HEK293T (cell line): ENCODE results near the gene TMEM242.

Source experiments
- CTCF ChIA-PET: fragments of 350-600 bp; formaldehyde crosslinking; extraction: SDS; loops from one replicate; lab custom pipeline; 2021; ENCODE audit warnings: antibody characterized with exemption, inconsistent platforms; lab: Yijun Ruan, JAX
- POLR2A ChIA-PET: fragments of 350-600 bp; formaldehyde crosslinking; extraction: SDS; loops from one replicate; lab custom pipeline; 2020; ENCODE audit warnings: antibody characterized with exemption, inconsistent platforms; lab: Yijun Ruan, JAX
- DNase-seq: peaks from one replicate; pipeline ENCODE4 v3.0.0; 2012; ENCODE audit warnings: mixed read lengths; ENCODE audit errors: extremely low spot score
- ARNT ChIP-seq: fragments of 450-650 bp; IDR thresholded peaks from 2 replicates; pipeline ENCODE4 v1.6.1; 2017; ENCODE audit warnings: mild to moderate bottlenecking
- BHLHE40 ChIP-seq: fragments of 450-650 bp; IDR thresholded peaks from 2 replicates; pipeline ENCODE4 v1.6.1; 2016; ENCODE audit warnings: mild to moderate bottlenecking, moderate library complexity, borderline replicate concordance
- CTBP1 ChIP-seq: fragments of 450-650 bp; IDR thresholded peaks from 2 replicates; pipeline ENCODE4 v1.6.1; 2016; ENCODE audit warnings: borderline replicate concordance
- ELF4 ChIP-seq: fragments of 450-650 bp; IDR thresholded peaks from 2 replicates; pipeline ENCODE4 v1.6.1; 2017; ENCODE audit warnings: antibody characterized with exemption
- FOXA1 ChIP-seq: fragments of 450-650 bp; IDR thresholded peaks from 2 replicates; pipeline ENCODE4 v1.6.1; 2016; ENCODE audit warnings: mild to moderate bottlenecking
- FOXK2 ChIP-seq: fragments of 450-650 bp; IDR thresholded peaks from 2 replicates; pipeline ENCODE4 v1.6.1; 2016; ENCODE audit warnings: mild to moderate bottlenecking
- FOXM1 ChIP-seq: fragments of 450-650 bp; IDR thresholded peaks from 2 replicates; pipeline ENCODE4 v1.6.1; 2017; ENCODE audit warnings: mild to moderate bottlenecking, borderline replicate concordance
- HDGF ChIP-seq: fragments of 450-650 bp; IDR thresholded peaks from 2 replicates; pipeline ENCODE4 v1.6.1; 2017; ENCODE audit warnings: antibody characterized with exemption, borderline replicate concordance
- L3MBTL2 ChIP-seq: fragments of 450-650 bp; conservative IDR thresholded peaks from 2 replicates; pipeline ENCODE4 v1.6.1; 2016; ENCODE audit warnings: mild to moderate bottlenecking
- LEF1 ChIP-seq: fragments of 450-650 bp; IDR thresholded peaks from 2 replicates; pipeline ENCODE4 v1.6.1; 2017; ENCODE audit warnings: mild to moderate bottlenecking, borderline replicate concordance
- NFRKB ChIP-seq: fragments of 450-650 bp; IDR thresholded peaks from 2 replicates; pipeline ENCODE4 v1.6.1; 2016; ENCODE audit warnings: mild to moderate bottlenecking, moderate library complexity
- SP1 ChIP-seq: fragments of 450-650 bp; IDR thresholded peaks from 2 replicates; pipeline ENCODE4 v1.6.1; 2017
- SUZ12 ChIP-seq: fragments of 450-650 bp; IDR thresholded peaks from 2 replicates; pipeline ENCODE4 v1.6.1; 2016; ENCODE audit warnings: mild to moderate bottlenecking
- TARDBP ChIP-seq: fragments of 450-650 bp; IDR thresholded peaks from 2 replicates; pipeline ENCODE4 v1.6.1; 2016
- ZNF384 ChIP-seq: fragments of 450-650 bp; IDR thresholded peaks from 2 replicates; pipeline ENCODE4 v1.6.1; 2016
- TF ChIP-seq, protein P1 (sequence below): fragments of 450-650 bp; IDR thresholded peaks from 2 replicates; pipeline ENCODE4 v1.6.1; 2016

Gene TMEM242

GRCh38 chr6:157323255-157323965 is at the start of gene TMEM242:
TSS of gene TMEM242 (minus strand) at chr6:157323519. CDS start at chr6:157323499, 20 bp downstream.
- peak; percentile 83 for TF ChIP-seq ARNT
- peak; percentile 90 for TF ChIP-seq FOXM1
- peak; percentile 85 for TF ChIP-seq ELF4
- no peak for TF ChIP-seq FOXA1
- TF ChIP-seq LEF1: no peak; the same call in 1 of the 2 replicates
- TF ChIP-seq FOXK2: peak; percentile 89
- TF ChIP-seq NFRKB: peak; percentile 95
- peak; percentile 94 for TF ChIP-seq CTBP1
- TF ChIP-seq L3MBTL2: peak; percentile 59
- TF ChIP-seq SUZ12: no peak
- no peak for TF ChIP-seq BHLHE40
- POLR2A ChIA-PET: interaction anchor here (0.7 to 3.1 kb wide), 40 partner anchors 9 to 1254 kb away, joined by 3 to 60 read pairs (median 4); partner anchors contain the start of gene ZDHHC14
- CTCF ChIA-PET: interaction anchor here (0.6 to 2.5 kb wide), 5 partner anchors 8 to 292 kb away, joined by 4 to 14 read pairs (median 6); no protein-coding TSS in a partner anchor
- peak; percentile 89 for DNase-seq

DNA sequence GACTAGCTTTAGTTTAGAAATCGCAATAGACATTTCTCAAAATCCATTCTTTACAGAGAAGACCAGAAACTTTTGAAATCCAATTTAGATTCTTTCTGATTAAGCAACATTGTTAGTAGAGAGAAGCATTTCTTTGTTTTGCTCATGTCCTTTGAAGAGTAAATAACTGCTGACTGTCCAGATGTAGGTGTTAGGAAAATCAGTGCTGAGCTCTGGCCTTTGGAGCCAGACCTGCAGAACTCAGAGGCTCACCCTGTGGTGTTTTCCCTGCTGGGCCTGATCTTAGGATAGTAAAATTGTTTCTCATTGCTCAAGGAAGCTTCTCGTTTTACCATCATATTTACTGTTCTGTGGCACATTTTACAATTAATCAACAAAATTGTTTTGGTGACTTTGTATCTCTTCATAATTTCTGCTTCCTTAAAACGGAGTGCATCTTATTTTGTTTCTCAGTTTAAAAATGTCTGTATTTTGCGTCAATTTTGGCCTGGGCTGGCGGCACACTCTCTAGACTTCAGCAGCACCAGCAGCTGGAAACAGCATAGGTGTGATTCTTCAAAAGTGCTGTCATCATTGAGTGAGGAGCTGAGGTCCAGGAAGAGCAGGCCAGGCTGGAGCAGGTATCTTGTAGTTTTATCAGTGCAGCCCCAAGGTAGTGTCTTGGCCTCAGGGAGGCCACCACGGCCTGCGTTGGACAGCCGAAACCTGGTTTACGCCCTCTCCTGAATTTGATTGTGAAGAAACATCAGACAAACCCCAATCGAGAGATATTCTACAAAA is 49.4 kb upstream of the TMEM242 start:
- TF ChIP-seq, protein P1, sequence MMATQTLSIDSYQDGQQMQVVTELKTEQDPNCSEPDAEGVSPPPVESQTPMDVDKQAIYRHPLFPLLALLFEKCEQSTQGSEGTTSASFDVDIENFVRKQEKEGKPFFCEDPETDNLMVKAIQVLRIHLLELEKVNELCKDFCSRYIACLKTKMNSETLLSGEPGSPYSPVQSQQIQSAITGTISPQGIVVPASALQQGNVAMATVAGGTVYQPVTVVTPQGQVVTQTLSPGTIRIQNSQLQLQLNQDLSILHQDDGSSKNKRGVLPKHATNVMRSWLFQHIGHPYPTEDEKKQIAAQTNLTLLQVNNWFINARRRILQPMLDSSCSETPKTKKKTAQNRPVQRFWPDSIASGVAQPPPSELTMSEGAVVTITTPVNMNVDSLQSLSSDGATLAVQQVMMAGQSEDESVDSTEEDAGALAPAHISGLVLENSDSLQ: no peak
- TF ChIP-seq SP1 (no peak), HDGF (no peak), LEF1 (no peak), TARDBP (no peak), FOXA1 (no peak), NFRKB (no peak), ELF4 (no peak), FOXM1 (no peak), ARNT (no peak)
- CTCF ChIA-PET: no interaction called here
- no peak for DNase-seq
- POLR2A ChIA-PET: no interaction called here

- TF ChIP-seq FOXM1 (no peak), LEF1 (no peak), SP1 (no peak), L3MBTL2 (no peak), FOXK2 (no peak), FOXA1 (no peak), CTBP1 (no peak), TARDBP (no peak), ZNF384 (no peak), NFRKB (no peak)
- POLR2A ChIA-PET: interaction anchor here (1.7 to 2.6 kb wide), 2 partner anchors 9 to 48 kb away, joined by 5 to 9 read pairs; partner anchors contain the start of gene TMEM242
- CTCF ChIA-PET: no interaction called here
These were observed 47.4 kb upstream of the TMEM242 start for GRCh38 chr6:157370755-157371154.

DNA sequence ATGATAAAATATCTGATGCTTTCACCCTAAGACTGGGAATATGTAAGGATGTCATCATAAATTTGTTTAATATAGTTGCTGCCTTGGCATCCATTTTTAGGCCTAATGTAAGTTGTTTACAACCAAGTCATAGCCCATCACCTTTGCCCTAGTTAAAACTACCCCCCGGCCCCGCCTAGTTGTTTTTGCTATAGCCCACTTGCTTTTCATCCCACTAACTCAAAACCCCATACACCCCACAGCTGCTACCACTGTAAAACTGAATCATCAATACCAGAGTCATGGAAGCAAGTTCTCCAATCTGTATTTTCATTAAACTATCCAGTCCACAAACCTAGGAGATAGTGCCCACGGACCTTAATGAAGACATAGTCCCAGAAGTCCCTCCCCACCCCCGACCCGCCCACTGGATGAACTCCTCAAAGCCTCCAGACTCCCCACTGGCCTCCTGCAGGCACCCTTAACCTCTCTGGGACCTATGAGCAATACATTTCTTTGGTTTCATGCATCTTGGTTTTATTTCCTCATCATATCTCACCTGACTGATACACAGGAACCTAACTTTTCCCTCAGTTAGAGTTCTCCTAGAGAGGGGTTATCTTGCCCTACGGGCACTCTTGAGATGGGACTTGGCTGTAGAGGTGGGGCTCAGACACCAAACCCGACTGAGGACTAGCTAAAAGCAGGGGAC is 45.2 kb upstream of the TMEM242 start:
- POLR2A ChIA-PET: interaction anchor here (1.0 kb wide), 1 partner anchor 45 kb away, joined by 3 read pairs; the partner anchor contains the start of gene TMEM242
- CTCF ChIA-PET: interaction anchor here (0.5 kb wide), 1 partner anchor 48 kb away, joined by 4 read pairs; no protein-coding TSS in a partner anchor
- no peak for DNase-seq
- TF ChIP-seq NFRKB (no peak), FOXA1 (no peak), BHLHE40 (no peak), SUZ12 (no peak), ELF4 (no peak), ARNT (no peak), TARDBP (no peak), LEF1 (no peak), SP1 (no peak)
- TF ChIP-seq, protein P1: no peak

More at GRCh38 chr6:157370755-157371154, 47.4 kb upstream of the TMEM242 start:
- DNase-seq: no peak

GRCh38 chr6:157366648-157367047 is 43.3 kb upstream of the TMEM242 start:
- ChIA-PET CTCF (no interaction called here), POLR2A (interaction anchor here (0.7 kb wide), 1 partner anchor 43 kb away, joined by 3 read pairs; the partner anchor contains the start of gene TMEM242)
- TF ChIP-seq, protein P1: no peak
- TF ChIP-seq NFRKB: no peak
- no peak for TF ChIP-seq FOXA1
- TF ChIP-seq TARDBP: no peak
- no peak for TF ChIP-seq SP1
- TF ChIP-seq ELF4: no peak
- no peak for TF ChIP-seq FOXM1

More at GRCh38 chr6:157366648-157367047, 43.3 kb upstream of the TMEM242 start:
- DNase-seq: no peak
